Sigmoid colon (tissue), 4 donors: ENCODE results near the gene SORL1-AS1.

Source experiments
- CTCF ChIP-seq, 4 experiments: fragments of 450-650 bp in 3 of 4; fragments of 200-600 bp in 1 of 4; IDR thresholded peaks; one replicate each; pipeline ENCODE4 v1.5.1; 2016 to 2019; ENCODE audit warnings: antibody characterized with exemption in 4 of 4, mild to moderate bottlenecking in 3 of 4, moderate library complexity in 2 of 4
- POLR2AphosphoS5 ChIP-seq, 4 donors: sonication (generic); formaldehyde crosslinking; IDR thresholded peaks; one replicate each; pipeline ENCODE4 v1.6.1; 2017; ENCODE audit warnings: antibody characterized with exemption in 4 of 4

DNA sequence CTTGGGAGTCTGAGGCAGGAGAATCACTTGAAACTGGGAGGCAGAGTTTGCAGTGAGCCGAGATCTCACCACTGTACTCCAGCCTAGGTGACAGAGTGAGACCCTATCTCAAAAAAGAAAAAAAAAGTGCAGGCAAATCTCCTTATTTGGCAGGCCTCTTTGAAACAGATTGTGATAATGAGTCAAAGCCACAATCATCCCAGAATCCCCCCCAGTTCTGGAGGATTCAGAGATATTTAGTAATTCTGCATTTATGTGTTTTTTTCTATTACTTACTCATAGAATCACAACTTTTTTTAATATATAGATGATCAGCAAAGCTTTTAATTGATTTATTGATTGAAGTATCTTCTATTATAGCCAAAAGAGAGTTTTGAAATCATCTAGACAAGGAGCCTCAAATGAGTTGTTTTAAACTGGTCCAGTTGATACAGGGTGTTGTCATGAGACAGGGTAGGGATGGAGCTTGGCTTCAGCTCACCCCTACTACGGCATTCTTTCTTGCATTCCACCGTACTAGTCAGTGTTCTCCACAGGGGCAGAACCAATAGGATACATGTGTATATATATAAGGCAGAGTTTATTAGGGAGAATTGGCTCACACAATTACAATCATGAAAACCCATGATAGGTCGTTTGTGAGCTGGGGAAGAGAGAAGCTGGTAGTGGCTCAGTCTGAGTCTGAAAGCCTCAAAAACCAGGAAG is 39.9 kb downstream of the SORL1-AS1 start:
- TF ChIP-seq CTCF (IDR thresholded peaks at IDR 0.05) (no peak), POLR2AphosphoS5 (IDR thresholded peaks at IDR 0.05) (no peak)
